ENCODE data around the gene CBLC. TPM values are rescaled to one million over a fixed set of nuclear protein-coding genes. Genes with fewer than 3 reads are reported as not detected.
"Not testable (repeated sequence)": the region's sequence is repeated elsewhere in the genome, so short reads cannot be mapped to it uniquely, and the experiment has no call there.

Gene CBLC
- total RNA-seq, 1 donor from 2014 or later = 65.0 TPM

- H3K27me3 ChIP-seq (ENCODE audit: control insufficient read depth, insufficient read depth, low read length) = no peaks in the 10 kb centered on the region
- no peak for TF ChIP-seq CTCF (IDR thresholded peaks at IDR 0.05; ENCODE audit: insufficient read depth, low read length, severe bottlenecking)
- H3K36me3 ChIP-seq (ENCODE audit: control insufficient read depth, insufficient read depth, low read length) = peaks cover 19% of the 10 kb centered on the region
- DNase-seq (ENCODE audit: low read depth) (no peak), FAIRE-seq (no peak)
- no peak overlapping the region for H3K4me3 ChIP-seq (ENCODE audit: low read depth, low read length)
These were observed 15.7 kb upstream of the CBLC start for GRCh38 chr19:44762038-44762437.

- DNase-seq (ENCODE audit: low read depth) = peak; percentile 33
- TF ChIP-seq CTCF (IDR thresholded peaks at IDR 0.05; ENCODE audit: insufficient read depth, low read length, severe bottlenecking) = no peak
These were observed 12.4 kb upstream of the CBLC start for GRCh38 chr19:44765033-44765948.

GRCh38 chr19:44765949-44766335 is 11.7 kb upstream of the CBLC start:
- TF ChIP-seq CTCF (IDR thresholded peaks at IDR 0.05; ENCODE audit: insufficient read depth, low read length, severe bottlenecking) = no peak

More at GRCh38 chr19:44765033-44765948, 12.4 kb upstream of the CBLC start:
- Histone ChIP-seq H3K27me3 (ENCODE audit: control insufficient read depth, insufficient read depth, low read length) (no peaks in the 10 kb centered on the region), H3K4me3 (ENCODE audit: low read depth, low read length) (no peak overlapping the region), H3K36me3 (ENCODE audit: control insufficient read depth, insufficient read depth, low read length) (no peaks in the 10 kb centered on the region)
- FAIRE-seq = peak; percentile 64

GRCh38 chr19:44767295-44768180 is 10.2 kb upstream of the CBLC start:
- H3K27me3 ChIP-seq (ENCODE audit: control insufficient read depth, insufficient read depth, low read length) = no peaks in the 10 kb centered on the region
- no peak for TF ChIP-seq CTCF (IDR thresholded peaks at IDR 0.05; ENCODE audit: insufficient read depth, low read length, severe bottlenecking)
- FAIRE-seq = no peak

More at GRCh38 chr19:44765949-44766335, 11.7 kb upstream of the CBLC start:
- no peak for DNase-seq (ENCODE audit: low read depth)
- FAIRE-seq = no peak
- no peak overlapping the region for H3K4me3 ChIP-seq (ENCODE audit: low read depth, low read length)
- H3K27me3 ChIP-seq (ENCODE audit: control insufficient read depth, insufficient read depth, low read length) = no peaks in the 10 kb centered on the region
- no peaks in the 10 kb centered on the region for H3K36me3 ChIP-seq (ENCODE audit: control insufficient read depth, insufficient read depth, low read length)

GRCh38 chr19:44770550-44771257 is 7.0 kb upstream of the CBLC start:
- TF ChIP-seq CTCF (IDR thresholded peaks at IDR 0.05; ENCODE audit: insufficient read depth, low read length, severe bottlenecking) = peak; percentile 76
- no peaks in the 10 kb centered on the region for H3K27me3 ChIP-seq (ENCODE audit: control insufficient read depth, insufficient read depth, low read length)
- H3K4me3 ChIP-seq (ENCODE audit: low read depth, low read length) = no peak overlapping the region
- no peaks in the 10 kb centered on the region for H3K36me3 ChIP-seq (ENCODE audit: control insufficient read depth, insufficient read depth, low read length)
- FAIRE-seq = no peak
- peak; percentile 96 for DNase-seq (ENCODE audit: low read depth)

More at GRCh38 chr19:44767295-44768180, 10.2 kb upstream of the CBLC start:
- Histone ChIP-seq H3K36me3 (ENCODE audit: control insufficient read depth, insufficient read depth, low read length) (no peaks in the 10 kb centered on the region), H3K4me3 (ENCODE audit: low read depth, low read length) (no peak overlapping the region)
- DNase-seq (ENCODE audit: low read depth) = no peak

GRCh38 chr19:44772144-44772543 is 5.5 kb upstream of the CBLC start:
- H3K4me3 ChIP-seq (ENCODE audit: low read depth, low read length); H3K27me3 ChIP-seq (ENCODE audit: control insufficient read depth, insufficient read depth, low read length); FAIRE-seq; DNase-seq (ENCODE audit: low read depth); H3K36me3 ChIP-seq (ENCODE audit: control insufficient read depth, insufficient read depth, low read length): not testable (repeated sequence)

Measured in bronchial epithelial cell (primary cell).